IMR-90 (cell line): ENCODE data around the gene TRPC4AP. TPM values are rescaled to one million over a fixed set of nuclear protein-coding genes. Genes with fewer than 3 reads are reported as not detected.

Experiments used
- ATAC-seq: fragments of 200-7000 bp; cut with Tn5 transposase; 2 replicates; pipeline ENCODE4 v1.9.1; 2020; ENCODE audit warnings: low read depth, mild to moderate bottlenecking, moderate library complexity
- BruUV-seq: library from RNA; stranded (reverse); fragments of 400-500 nt; replicated peaks from 2 replicates; lab custom pipeline; 2021; lab: Mats Ljungman, UMichigan
- CTCF ChIA-PET: fragments of 300-600 bp; formaldehyde crosslinking; extraction: SDS; loops from one replicate; lab custom pipeline; 2021; ENCODE audit warnings: antibody characterized with exemption; lab: Yijun Ruan, JAX
- POLR2A ChIA-PET: fragments of 300-600 bp; sonication (Branson Sonifier 250); formaldehyde crosslinking; loops from one replicate; lab custom pipeline; 2022; ENCODE audit warnings: antibody characterized with exemption; ENCODE audit not compliant: unreplicated experiment; lab: Charles Lee
- DNase-seq: peaks from one replicate; pipeline ENCODE4 v3.0.0; 2013
- H2AFZ ChIP-seq: replicated peaks from 2 replicates; pipeline ENCODE3; 2013; ENCODE audit warnings: low read length, mild to moderate bottlenecking; ENCODE audit not compliant: poor library complexity
- H2AK5ac ChIP-seq: 2 replicates; pipeline ENCODE4 v1.6.1; 2013; ENCODE audit warnings: low read depth, low read length, inconsistent platforms
- H2AK9ac ChIP-seq: replicated peaks from 2 replicates; pipeline ENCODE3; 2013; ENCODE audit warnings: mild to moderate bottlenecking, low read depth, low read length, moderate library complexity; ENCODE audit not compliant: poor library complexity
- H2BK120ac ChIP-seq: 2 replicates; pipeline ENCODE4 v1.6.1; 2013; ENCODE audit warnings: low read depth, low read length, inconsistent platforms
- H2BK15ac ChIP-seq: 3 replicates; pipeline ENCODE4 v1.6.1; 2013; ENCODE audit warnings: low read depth, low read length, inconsistent platforms
- H2BK20ac ChIP-seq: 2 replicates; pipeline ENCODE4 v1.6.1; 2013; ENCODE audit warnings: low read depth, mild to moderate bottlenecking, inconsistent platforms, low read length, moderate library complexity
- H2BK5ac ChIP-seq: 2 replicates; pipeline ENCODE4 v1.6.1; 2013; ENCODE audit warnings: mild to moderate bottlenecking, low read depth, low read length, inconsistent platforms; ENCODE audit not compliant: poor library complexity, severe bottlenecking
- H3K14ac ChIP-seq: replicated peaks from 2 replicates; pipeline ENCODE4 v1.6.1; 2013; ENCODE audit warnings: low read depth, low read length, inconsistent platforms
- H3K18ac ChIP-seq: 2 replicates; pipeline ENCODE4 v1.6.1; 2013; ENCODE audit warnings: low read depth, low read length, control low read depth
- H3K23ac ChIP-seq: 2 replicates; pipeline ENCODE4 v1.6.1; 2013; ENCODE audit warnings: low read depth, low read length, inconsistent platforms
- H3K27ac ChIP-seq: 2 replicates; pipeline ENCODE4 v1.5.1; 2013; ENCODE audit warnings: mild to moderate bottlenecking, control low read depth, low read length; ENCODE audit not compliant: insufficient read depth
- H3K27me3 ChIP-seq: 2 replicates; pipeline ENCODE4 v1.6.1; 2013; ENCODE audit warnings: low read length; ENCODE audit not compliant: control insufficient read depth, insufficient read depth
- H3K36me3 ChIP-seq: 2 replicates; pipeline ENCODE4 v1.6.1; 2013; ENCODE audit warnings: low read length, mixed read lengths; ENCODE audit not compliant: control insufficient read depth, insufficient read depth
- H3K4ac ChIP-seq: 2 replicates; pipeline ENCODE4 v1.6.1; 2013; ENCODE audit warnings: low read depth, low read length, inconsistent platforms
- H3K4me1 ChIP-seq: 2 replicates; pipeline ENCODE4 v1.6.1; 2013; ENCODE audit warnings: low read length, mixed read lengths; ENCODE audit not compliant: control insufficient read depth, insufficient read depth
- H3K4me2 ChIP-seq: 2 replicates; pipeline ENCODE4 v1.6.1; 2013; ENCODE audit warnings: low read depth, mild to moderate bottlenecking, control low read depth, low read length, moderate library complexity
- H3K4me3 ChIP-seq: 2 replicates; pipeline ENCODE4 v1.5.1; 2013; ENCODE audit warnings: low read depth, mild to moderate bottlenecking, control low read depth, low read length, moderate library complexity; ENCODE audit not compliant: insufficient read depth
- H3K56ac ChIP-seq: 2 replicates; pipeline ENCODE4 v1.6.1; 2013; ENCODE audit warnings: low read length, inconsistent platforms; ENCODE audit not compliant: insufficient read depth; ENCODE audit errors: extremely low read depth
- H3K79me1 ChIP-seq, 2 experiments: 2 replicates each; pipeline ENCODE4 v1.6.1; 2013; ENCODE audit warnings: low read length in 2 of 2, inconsistent platforms in 1 of 2, low read depth in 1 of 2
- H3K9ac ChIP-seq: 2 replicates; pipeline ENCODE4 v1.6.1; 2013; ENCODE audit warnings: low read depth, low read length, control low read depth
- H3K9me1 ChIP-seq: 2 replicates; pipeline ENCODE4 v1.6.1; 2013; ENCODE audit warnings: low read length, inconsistent platforms; ENCODE audit not compliant: insufficient read depth
- H3K9me3 ChIP-seq: 2 replicates; pipeline ENCODE4 v1.6.1; 2013; ENCODE audit warnings: low read length; ENCODE audit not compliant: control insufficient read depth, insufficient read depth
- H4K20me1 ChIP-seq: 2 replicates; pipeline ENCODE4 v1.6.1; 2013; ENCODE audit warnings: low read length, inconsistent platforms; ENCODE audit not compliant: insufficient read depth
- H4K5ac ChIP-seq: 2 replicates; pipeline ENCODE4 v1.6.1; 2013; ENCODE audit warnings: mild to moderate bottlenecking, low read depth, low read length, control low read depth
- H4K8ac ChIP-seq, 2 experiments: 2 replicates each; pipeline ENCODE4 v1.6.1; 2013; ENCODE audit warnings: low read depth in 2 of 2, low read length in 2 of 2, control low read depth in 1 of 2, inconsistent platforms in 1 of 2
- H4K91ac ChIP-seq: 2 replicates; pipeline ENCODE4 v1.6.1; 2013; ENCODE audit warnings: low read depth, low read length, inconsistent platforms; ENCODE audit not compliant: insufficient read depth
- BHLHE40 ChIP-seq: fragments of 150-350 bp; IDR thresholded peaks from 2 replicates; pipeline ENCODE4 v1.6.1; 2016; ENCODE audit warnings: mild to moderate bottlenecking, low read depth, low read length
- CEBPB ChIP-seq: IDR thresholded peaks from 2 replicates; pipeline ENCODE4 v1.6.1; 2012; ENCODE audit warnings: low read depth, low read length, improper control_type of control experiment
- CHD1 ChIP-seq: IDR thresholded peaks from 2 replicates; pipeline ENCODE4 v1.6.1; 2012; ENCODE audit warnings: low read depth, low read length, improper control_type of control experiment
- CTCF ChIP-seq: conservative IDR thresholded peaks from 2 replicates; pipeline ENCODE4 v1.5.1; 2012; ENCODE audit warnings: mild to moderate bottlenecking, low read depth, low read length, improper control_type of control experiment
- FOS ChIP-seq: fragments of 150-350 bp; IDR thresholded peaks from 2 replicates; pipeline ENCODE4 v1.6.1; 2016; ENCODE audit warnings: low read depth, low read length
- MAFK ChIP-seq: IDR thresholded peaks from 2 replicates; pipeline ENCODE4 v1.6.1; 2012; ENCODE audit warnings: low read depth, low read length, improper control_type of control experiment
- MAZ ChIP-seq: IDR thresholded peaks from 2 replicates; pipeline ENCODE4 v1.6.1; 2012; ENCODE audit warnings: low read depth, mild to moderate bottlenecking, low read length, improper control_type of control experiment, moderate library complexity, borderline replicate concordance
- NFE2L2 ChIP-seq: fragments of 150-350 bp; IDR thresholded peaks from 2 replicates; pipeline ENCODE4 v1.6.1; 2016; ENCODE audit warnings: low read depth, mild to moderate bottlenecking, low read length
- POLR2A ChIP-seq: IDR thresholded peaks from 2 replicates; pipeline ENCODE4 v1.6.1; 2012; ENCODE audit warnings: mild to moderate bottlenecking, low read depth, low read length
- RAD21 ChIP-seq: IDR thresholded peaks from 2 replicates; pipeline ENCODE4 v1.6.1; 2012; ENCODE audit warnings: low read length, improper control_type of control experiment
- RCOR1 ChIP-seq: IDR thresholded peaks from 2 replicates; pipeline ENCODE4 v1.6.1; 2012; ENCODE audit warnings: mild to moderate bottlenecking, low read length, improper control_type of control experiment; ENCODE audit not compliant: insufficient replicate concordance
- RFX5 ChIP-seq: IDR thresholded peaks from 2 replicates; pipeline ENCODE4 v1.8.0; 2012; ENCODE audit warnings: low read depth, mild to moderate bottlenecking, low read length, moderate library complexity
- SMC3 ChIP-seq: fragments of 150-350 bp; IDR thresholded peaks from 2 replicates; pipeline ENCODE4 v1.6.1; 2016; ENCODE audit warnings: low read depth, mild to moderate bottlenecking, antibody characterized with exemption, low read length, moderate library complexity
- USF2 ChIP-seq: fragments of 150-350 bp; IDR thresholded peaks from 2 replicates; pipeline ENCODE4 v1.6.1; 2017; ENCODE audit warnings: mild to moderate bottlenecking, antibody characterized with exemption, low read length, low read depth
- WGBS, 2 experiments: methylation state at CpG; one replicate each; pipeline versions ENCODE4 v1.1.5 to v1.1.7; 2013; ENCODE audit warnings: missing lambda C conversion rate in 2 of 2; ENCODE audit not compliant: insufficient read length in 1 of 2; ENCODE audit errors: extremely low coverage in 2 of 2; 5-methylcytosine and 5-hydroxymethylcytosine counted together
- dilution Hi-C: fragments of 300-500 bp; cut with HindIII; formaldehyde crosslinking; loops from one replicate; pipeline ENCODE4 v1.14.3; 2018; ENCODE audit warnings: low sequenced_read_pairs; ENCODE audit not compliant: unreplicated experiment
- in situ Hi-C: fragments of 300-500 bp; cut with MboI; formaldehyde crosslinking; loops from 3 replicates; pipeline ENCODE4 v1.14.3; 2019; ENCODE audit warnings: low sequenced_read_pairs, inconsistent platforms, mixed read lengths
- intact Hi-C: fragments of 100-400 bp; cut with micrococcal nuclease; formaldehyde crosslinking; loops from 2 replicates; pipeline ENCODE4 v1.10.0; 2022
- polyA plus RNA-seq, 3 experiments: library from polyadenylated mRNA; depleted of rRNA; stranded (reverse); fragments of >200 nt; gene quantifications; 2 replicates each; pipeline ENCODE4 v1.2.3, GENCODE V29; 2012; ENCODE audit warnings: low replicate concordance in 1 of 3
- total RNA-seq: library from RNA; depleted of rRNA; stranded (reverse); fragments of >200 nt; gene quantifications from 2 replicates; pipeline ENCODE4 v1.2.3, GENCODE V29; 2012

TRPC4AP gene
- total and polyA plus RNA-seq, 2 of the 4 experiments (the other 2 are of a cell fraction): 41.0 to 81.0 TPM

- Histone ChIP-seq H2BK120ac (no peak overlapping the region), H3K36me3 (no peaks in the 10 kb centered on the region), H2AK5ac (no peak overlapping the region), H3K27ac (no peak overlapping the region), H3K4me2 (no peak overlapping the region), H4K20me1 (no peaks in the 10 kb centered on the region), H3K18ac (no peak overlapping the region), H3K79me1 (no peaks in the 10 kb centered on the region), H3K9me3 (no peaks in the 10 kb centered on the region), H3K56ac (no peak overlapping the region), H3K14ac (no peak overlapping the region), H2BK5ac (no peak overlapping the region), H2AK9ac (no peak overlapping the region), H3K4me3 (no peak overlapping the region), H3K9ac (no peak overlapping the region), H2BK15ac (no peak overlapping the region), H3K4me1 (no peaks in the 10 kb centered on the region), H3K9me1 (no peaks in the 10 kb centered on the region), H3K27me3 (peaks cover 42% of the 10 kb centered on the region), H2BK20ac (no peak overlapping the region), H3K4ac (no peak overlapping the region), H3K23ac (no peak overlapping the region), H4K91ac (no peak overlapping the region), H2AFZ (no peak overlapping the region), H4K5ac (no peak overlapping the region), H4K8ac (no peak overlapping the region)
- DNase-seq (no peak), ATAC-seq (no peak)
- WGBS, 2 experiments: 90% methylated on average over 5 of the region's 12 CpGs; no CpG with 5 or more reads in 1 of the 2 experiments
- CTCF ChIA-PET: no interaction called here
- POLR2A ChIA-PET: no interaction called here
- dilution Hi-C loops (no loop called here), intact Hi-C loops (no loop called here), in situ Hi-C loops (no loop called here)
- TF ChIP-seq CTCF (no peak), MAZ (no peak), RAD21 (no peak), MAFK (no peak), FOS (no peak), RFX5 (no peak), CEBPB (no peak), RCOR1 (no peak), USF2 (no peak), POLR2A (no peak), BHLHE40 (no peak), CHD1 (no peak), SMC3 (no peak), NFE2L2 (no peak)
- BruUV-seq: no TSS peak
Observed at GRCh38 chr20:34976286-34976685, 116.3 kb downstream of the TRPC4AP start.
